K562 (cell line): ENCODE results near the gene TULP4. TPM values are rescaled to one million over a fixed set of nuclear protein-coding genes. Genes with fewer than 3 reads are reported as not detected.
"Not testable (repeated sequence)": the region's sequence is repeated elsewhere in the genome, so short reads cannot be mapped to it uniquely, and the experiment has no call there.

Experiments used
- ATAC-seq: fragments of 200-7000 bp; cut with Tn5 transposase; 3 replicates; pipeline ENCODE4 v1.9.1; 2020; ENCODE audit warnings: moderate library complexity
- BruUV-seq: library from RNA; stranded (reverse); fragments of 400-500 nt; replicated peaks from 2 replicates; lab custom pipeline; 2021; lab: Mats Ljungman, UMichigan
- CTCF ChIA-PET: fragments of 300-600 bp; formaldehyde crosslinking; extraction: SDS; loops from one replicate; lab custom pipeline; 2021; ENCODE audit warnings: low intra/inter-chr PET ratio; lab: Yijun Ruan, JAX
- POLR2A ChIA-PET: fragments of 300-600, 350-650 bp; sonication (Branson Sonifier 250); formaldehyde crosslinking; extraction: SDS; loops from one replicate; lab custom pipeline; 2021; ENCODE audit warnings: antibody characterized with exemption, inconsistent platforms; lab: Yijun Ruan, JAX
- DNase-seq, 4 experiments: peaks; one replicate each; pipeline versions ENCODE4 v3.0.0 to v3.0.0-alpha.2; 2011 to 2018; ENCODE audit warnings: low spot score in 3 of 4, mixed read lengths in 3 of 4; ENCODE audit errors: extremely low read depth in 1 of 4
- FAIRE-seq: peaks from 2 replicates; lab custom pipeline; 2011; peaks lifted over from hg19 to GRCh38; lab: Jason Lieb, UNC
- H2AFZ ChIP-seq: 2 replicates; pipeline ENCODE4 v1.6.0; 2011; ENCODE audit warnings: low read depth, low read length, control low read depth, inconsistent platforms
- H3K27ac ChIP-seq: fragments of 200-600 bp; 3 replicates; pipeline ENCODE4 v1.8.0; 2011; ENCODE audit warnings: low read depth, mild to moderate bottlenecking, control low read depth, inconsistent platforms, low read length, moderate library complexity, mixed read lengths; ENCODE audit errors: extremely low read depth
- H3K27me3 ChIP-seq, 2 experiments: fragments of 300-600 bp in 1 of 2; 2 replicates in 1 of 2; 3 replicates in 1 of 2; pipeline versions ENCODE4 v1.6.0 to v1.8.0; 2011; ENCODE audit warnings: inconsistent platforms in 2 of 2, low read length in 2 of 2, mild to moderate bottlenecking in 1 of 2, mixed read lengths in 1 of 2, moderate library complexity in 1 of 2; ENCODE audit not compliant: control insufficient read depth in 2 of 2, insufficient read depth in 2 of 2
- H3K36me3 ChIP-seq: fragments of 300-600 bp; 3 replicates; pipeline ENCODE4 v1.8.0; 2011; ENCODE audit warnings: mild to moderate bottlenecking, low read length, inconsistent platforms; ENCODE audit not compliant: control insufficient read depth, insufficient read depth
- H3K4me1 ChIP-seq, 2 experiments: fragments of 200-600 bp in 1 of 2; replicated peaks in 1 of 2; 2 replicates in 1 of 2; 3 replicates in 1 of 2; pipeline versions ENCODE4 v1.5.1 to v1.8.0; 2011; ENCODE audit warnings: inconsistent platforms in 2 of 2, low read length in 2 of 2, mild to moderate bottlenecking in 1 of 2, mixed read lengths in 1 of 2, moderate library complexity in 1 of 2; ENCODE audit not compliant: control insufficient read depth in 2 of 2, insufficient read depth in 2 of 2
- H3K4me2 ChIP-seq: 2 replicates; pipeline ENCODE4 v1.6.1; 2011; ENCODE audit warnings: low read length, control low read depth, inconsistent platforms, mixed read lengths; ENCODE audit not compliant: insufficient read depth
- H3K4me3 ChIP-seq: fragments of 200-600 bp; sonication (generic), shearing (Covaris generic); 2 replicates; pipeline ENCODE4 v1.5.1; 2016; ENCODE audit warnings: control low read depth, inconsistent platforms
- H3K79me2 ChIP-seq: fragments of 200-600 bp; 3 replicates; pipeline ENCODE4 v1.8.0; 2011; ENCODE audit warnings: low read length, inconsistent platforms; ENCODE audit not compliant: control insufficient read depth, insufficient read depth
- H3K9ac ChIP-seq, 2 experiments: 2 replicates each; pipeline versions ENCODE4 v1.6.0 to v1.6.1; 2011; ENCODE audit warnings: low read depth in 2 of 2, low read length in 2 of 2, control low read depth in 1 of 2, inconsistent platforms in 1 of 2, mild to moderate bottlenecking in 1 of 2, mixed read lengths in 1 of 2; ENCODE audit not compliant: insufficient read depth in 1 of 2
- H3K9me1 ChIP-seq: one replicate; pipeline ENCODE4 v1.6.0; 2011; ENCODE audit warnings: inconsistent platforms, mild to moderate bottlenecking, low read length, moderate library complexity; ENCODE audit not compliant: control insufficient read depth, insufficient read depth
- H3K9me3 ChIP-seq: replicated peaks from 2 replicates; pipeline ENCODE4 v1.5.1; 2011; ENCODE audit warnings: low read depth, low read length, inconsistent platforms; ENCODE audit not compliant: control insufficient read depth, insufficient read depth
- H4K20me1 ChIP-seq: replicated peaks from 2 replicates; pipeline ENCODE4 v1.6.1; 2011; ENCODE audit warnings: low read length, inconsistent platforms, mixed read lengths; ENCODE audit not compliant: control insufficient read depth, insufficient read depth
- MEIS2 ChIP-seq: fragments of 450-650 bp; IDR thresholded peaks from 2 replicates; pipeline ENCODE4 v1.6.1; 2014; ENCODE audit warnings: mild to moderate bottlenecking; ENCODE audit not compliant: partially characterized antibody
- NFIC ChIP-seq: fragments of 450-650 bp; IDR thresholded peaks from 2 replicates; pipeline ENCODE4 v1.6.1; 2017; ENCODE audit warnings: mild to moderate bottlenecking, inconsistent platforms
- WGBS: fragments of 100-300 bp; shearing (Covaris generic); methylation state at CpG from one replicate; pipeline ENCODE4 v1.1.6; 2016; ENCODE audit warnings: low coverage, mixed read lengths; ENCODE audit not compliant: insufficient coverage; ENCODE audit errors: missing lambda C conversion rate; 5-methylcytosine and 5-hydroxymethylcytosine counted together
- in situ Hi-C: fragments of 300-500 bp; cut with MboI; formaldehyde crosslinking; loops from 4 replicates; pipeline ENCODE4 v1.15.0; 2018; ENCODE audit warnings: inconsistent platforms, mixed read lengths
- intact Hi-C: fragments of 100-400 bp; cut with micrococcal nuclease; formaldehyde crosslinking; loops from 2 replicates; pipeline ENCODE4 v1.14.2; 2022
- polyA plus RNA-seq, 8 experiments: library from polyadenylated mRNA; depleted of rRNA in 4 of 8; stranded (reverse) in 5 of 8; unstranded in 3 of 8; fragments of >200 nt; fragmentation: Nextera tagmentation in 2 of 8; fragmentation: Illumina TruSeq in 1 of 8; extraction: Ambion mirVana in 2 of 8; extraction: Trizol in 1 of 8; gene quantifications; 2 replicates each; pipeline versions ENCODE4 v1.2.1 to v1.2.3, GENCODE V29; 2011 to 2014; ENCODE audit warnings: inconsistent platforms in 1 of 8, missing spikeins in 1 of 8
- total RNA-seq, 7 experiments: library from RNA; depleted of rRNA in 6 of 7; stranded (reverse); fragments of >200 nt in 6 of 7; fragmentation: Illumina TruSeq in 2 of 7; extraction: Trizol in 2 of 7; gene quantifications; 2 replicates each; pipeline versions ENCODE4 v1.2.1 to v1.2.3, GENCODE V29; 2011 to 2021; ENCODE audit warnings: low replicate concordance in 1 of 7

Gene TULP4
- total and polyA plus RNA-seq, 9 of the 15 experiments (the other 6 are each of a cell fraction or from before 2014, with no cell fraction given): 1.2 to 50.4 (median 11.0) TPM

DNA sequence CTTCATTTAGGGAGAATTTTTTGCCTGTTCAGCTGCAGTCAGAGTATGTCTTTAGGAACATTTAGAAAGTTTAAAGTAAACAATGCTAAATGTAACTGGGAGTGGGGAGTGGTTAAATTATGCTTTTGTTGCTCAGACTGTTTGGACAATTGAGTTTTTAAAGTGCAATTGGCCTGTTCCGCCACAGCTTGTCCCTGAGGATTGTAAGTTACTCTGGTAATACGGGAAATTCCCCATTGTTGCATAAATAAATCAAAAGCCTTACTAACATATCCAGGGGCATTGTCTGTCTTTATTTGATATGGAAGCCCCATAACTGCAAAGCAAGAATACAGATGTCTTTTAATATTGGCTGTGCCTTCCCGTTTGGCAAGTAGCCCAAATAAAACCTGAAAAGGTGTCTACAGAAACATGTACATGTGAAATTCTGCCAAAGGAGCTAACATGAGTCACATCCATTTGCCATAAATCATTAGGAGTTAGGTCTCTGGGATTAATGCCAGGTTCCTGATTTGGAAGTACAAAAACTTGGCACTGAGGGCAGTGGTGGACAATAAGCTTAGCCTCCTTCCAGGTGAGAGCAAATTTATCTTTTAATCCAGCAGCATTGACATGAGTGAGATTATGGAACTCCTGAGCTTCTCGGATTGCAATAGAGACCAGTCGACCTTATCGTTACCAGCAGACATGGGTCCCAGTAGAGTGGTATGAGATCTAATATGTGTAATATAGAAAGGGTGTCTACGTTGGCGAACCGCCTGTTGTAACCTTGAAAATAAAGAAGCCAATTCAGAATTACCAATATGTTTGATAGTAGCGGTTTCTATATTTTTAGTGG is 11.7 kb upstream of the TULP4 start:
- H3K9ac ChIP-seq, H2AFZ ChIP-seq, H3K79me2 ChIP-seq, H3K27me3 ChIP-seq, FAIRE-seq, H3K9me3 ChIP-seq, H4K20me1 ChIP-seq, H3K9me1 ChIP-seq, H3K4me3 ChIP-seq, H3K27ac ChIP-seq, H3K4me1 ChIP-seq, ATAC-seq, intact Hi-C loops, H3K36me3 ChIP-seq, in situ Hi-C loops, BruUV-seq, H3K4me2 ChIP-seq, DNase-seq, CTCF ChIA-PET: not testable (repeated sequence)
- POLR2A ChIA-PET: interaction anchor here (1.2 kb wide), 1 partner anchor 13 kb away, joined by 3 read pairs; no protein-coding TSS in a partner anchor
- WGBS: 78% methylated on average over 10 of the region's 10 CpGs
- TF ChIP-seq MEIS2 (peak; percentile 24), NFIC (0 out of 2 replicates have a peak, but pooled peaks have one; percentile 23)

DNA sequence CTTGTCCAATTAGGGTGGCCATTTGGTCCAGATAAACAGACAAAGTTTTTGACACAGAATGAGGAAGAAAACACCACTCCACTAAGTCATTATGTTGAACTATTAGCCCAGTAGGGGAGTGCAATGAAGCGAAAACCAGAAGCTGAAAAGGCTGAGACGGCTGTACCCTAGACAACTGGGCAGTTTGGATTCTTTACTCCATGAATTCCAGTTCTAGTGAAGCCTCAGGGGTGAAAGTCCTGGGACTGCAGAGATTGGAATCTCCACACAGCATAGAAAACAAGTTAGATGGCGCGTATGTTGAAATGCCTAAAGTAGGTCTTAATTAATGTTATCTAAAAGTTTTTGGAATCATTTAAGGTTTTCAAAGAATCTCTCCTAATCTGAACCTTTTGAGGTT is 10.7 kb upstream of the TULP4 start:
- in situ Hi-C loops, H3K4me2 ChIP-seq, H3K27ac ChIP-seq, BruUV-seq, H3K4me1 ChIP-seq, H2AFZ ChIP-seq, H3K9ac ChIP-seq, CTCF ChIA-PET, FAIRE-seq, intact Hi-C loops, DNase-seq, ATAC-seq, H3K9me3 ChIP-seq, H3K36me3 ChIP-seq, H3K79me2 ChIP-seq, H4K20me1 ChIP-seq, H3K27me3 ChIP-seq, H3K9me1 ChIP-seq, H3K4me3 ChIP-seq: not testable (repeated sequence)
- WGBS: 77% methylated on average over 4 of the region's 4 CpGs
- POLR2A ChIA-PET: interaction anchor here (0.7 kb wide), 1 partner anchor 1485 kb away, joined by 3 read pairs; no protein-coding TSS in a partner anchor

DNA sequence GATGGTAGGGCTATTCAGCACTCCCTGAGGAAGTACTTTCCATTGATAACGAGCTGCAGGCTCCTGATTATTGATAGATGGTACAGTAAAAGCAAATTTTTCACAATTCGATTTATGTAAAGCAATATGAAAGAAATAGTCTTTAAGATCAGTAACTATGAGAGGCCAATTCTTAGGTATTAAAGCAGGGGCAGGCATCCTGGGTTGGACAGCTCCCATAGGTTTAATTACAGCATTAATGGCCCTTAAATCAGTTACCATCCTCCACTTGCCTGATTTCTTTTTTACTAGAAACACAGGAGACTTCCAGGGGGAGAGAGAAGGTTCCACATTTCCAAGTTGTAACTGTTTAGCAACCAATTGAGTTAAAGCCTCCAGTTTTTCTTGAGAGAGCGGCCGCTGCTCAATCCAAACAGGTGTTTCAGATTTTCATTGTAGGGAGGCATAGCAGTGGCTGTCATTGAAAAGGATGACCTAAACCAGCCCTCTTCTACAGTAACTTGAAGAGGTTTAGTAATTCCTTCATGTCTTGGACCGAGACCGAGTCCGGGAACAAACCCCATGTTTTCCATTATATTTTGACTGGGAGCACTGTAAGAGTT is 10.0 kb upstream of the TULP4 start:
- FAIRE-seq, ATAC-seq, H3K9me1 ChIP-seq, H3K36me3 ChIP-seq, CTCF ChIA-PET, H4K20me1 ChIP-seq, intact Hi-C loops, in situ Hi-C loops, H3K4me3 ChIP-seq, H3K27me3 ChIP-seq, H3K27ac ChIP-seq, DNase-seq, POLR2A ChIA-PET, H2AFZ ChIP-seq, BruUV-seq, H3K4me2 ChIP-seq, H3K9me3 ChIP-seq, H3K9ac ChIP-seq, H3K79me2 ChIP-seq, H3K4me1 ChIP-seq: not testable (repeated sequence)
- 71% methylated on average over 7 of the region's 7 CpGs for WGBS
